ENCODE data around the gene RABGAP1L. TPM values are rescaled to one million over a fixed set of nuclear protein-coding genes. Genes with fewer than 3 reads are reported as not detected.
"Not testable (repeated sequence)": the region's sequence is repeated elsewhere in the genome, so short reads cannot be mapped to it uniquely, and the experiment has no call there.

RABGAP1L gene
- total RNA-seq, 1 experiment from 2014 or later, result 57.4 TPM

DNA sequence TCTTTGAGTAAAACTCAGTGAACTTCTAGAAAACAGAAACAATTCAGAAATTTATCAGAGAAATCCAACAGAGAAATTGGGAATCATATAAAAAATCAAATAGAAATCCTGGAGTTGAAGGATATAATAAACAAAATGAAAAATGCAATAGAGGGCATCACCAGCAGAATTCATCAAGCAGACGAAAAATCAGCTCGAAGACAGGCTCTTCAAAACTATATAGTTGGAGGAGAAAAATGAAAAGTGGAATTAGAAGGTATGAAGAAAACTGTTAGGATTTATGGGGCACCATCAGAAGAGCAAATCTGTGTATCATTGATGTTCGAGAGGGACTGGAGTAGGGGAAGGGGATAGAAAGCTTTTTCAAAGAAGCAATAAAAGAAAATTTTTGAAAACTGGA, 167.0 kb downstream of the RABGAP1L start:
- POLR2A ChIA-PET (ENCODE audit: unreplicated experiment), result no interaction called here
- no peak overlapping the region for H3K4me2 ChIP-seq
- 0 out of 2 replicates have a peak, but pooled peaks cover 3% of the 10 kb centered on the region for H3K36me3 ChIP-seq (ENCODE audit: low read depth)
- TF ChIP-seq EZH2 (IDR thresholded peaks at IDR 0.05; ENCODE audit: low read depth) (no peak), CTCF (conservative IDR thresholded peaks at IDR 0.05) (no peak)
- no peak overlapping the region for H3K27ac ChIP-seq
- no peaks in the 10 kb centered on the region for H3K27me3 ChIP-seq (ENCODE audit: insufficient read depth, low read depth)
- intact Hi-C loops (cut with micrococcal nuclease; ENCODE audit: unreplicated experiment), result no loop called here
- H3K9me3 ChIP-seq (ENCODE audit: insufficient read depth, low read depth), result no peaks in the 10 kb centered on the region; the same call in 1 of the 2 replicates
- H4K20me1 ChIP-seq (ENCODE audit: insufficient read depth), result no peaks in the 10 kb centered on the region
- H3K79me2 ChIP-seq (ENCODE audit: low read depth), result no peaks in the 10 kb centered on the region
- no peak for DNase-seq
- no TSS peak for BruUV-seq (replicated peaks)
- H3K9me2 ChIP-seq (ENCODE audit: insufficient read depth), result no peaks in the 10 kb centered on the region; the same call in 1 of the 2 replicates
- H3K4me1 ChIP-seq (replicated peaks; ENCODE audit: insufficient read depth), result no peaks in the 10 kb centered on the region
- no peak overlapping the region for H2AFZ ChIP-seq
- no peaks in the 10 kb centered on the region for H3F3A ChIP-seq (ENCODE audit: insufficient read depth, low read depth)
- no peak overlapping the region for H3K4me3 ChIP-seq
- CTCF ChIA-PET, result no interaction called here

GRCh38 chr1:174333437-174333836, 174.1 kb downstream of the RABGAP1L start:
- no peaks in the 10 kb centered on the region for H3K4me1 ChIP-seq (replicated peaks; ENCODE audit: insufficient read depth)
- H3K9me2 ChIP-seq (ENCODE audit: insufficient read depth), result 0 out of 2 replicates have a peak, but pooled peaks cover 4% of the 10 kb centered on the region
- no peaks in the 10 kb centered on the region for H3F3A ChIP-seq (ENCODE audit: insufficient read depth, low read depth)
- no peaks in the 10 kb centered on the region for H3K36me3 ChIP-seq (ENCODE audit: low read depth)
- ChIA-PET CTCF (no interaction called here), POLR2A (ENCODE audit: unreplicated experiment) (no interaction called here)
- no peaks in the 10 kb centered on the region for H3K9me3 ChIP-seq (ENCODE audit: insufficient read depth, low read depth)
- intact Hi-C loops (cut with micrococcal nuclease; ENCODE audit: unreplicated experiment), result no loop called here
- DNase-seq, result no peak
- H3K4me2 ChIP-seq, result no peak overlapping the region
- H2AFZ ChIP-seq, result no peak overlapping the region
- no peaks in the 10 kb centered on the region for H3K27me3 ChIP-seq (ENCODE audit: insufficient read depth, low read depth)
- BruUV-seq (replicated peaks), result no TSS peak
- no peak overlapping the region for H3K27ac ChIP-seq
- H3K79me2 ChIP-seq (ENCODE audit: low read depth), result no peaks in the 10 kb centered on the region
- no peak for TF ChIP-seq EZH2 (IDR thresholded peaks at IDR 0.05; ENCODE audit: low read depth)
- TF ChIP-seq CTCF (conservative IDR thresholded peaks at IDR 0.05), result no peak
- no peak overlapping the region for H3K4me3 ChIP-seq
- H4K20me1 ChIP-seq (ENCODE audit: insufficient read depth), result no peaks in the 10 kb centered on the region

DNA sequence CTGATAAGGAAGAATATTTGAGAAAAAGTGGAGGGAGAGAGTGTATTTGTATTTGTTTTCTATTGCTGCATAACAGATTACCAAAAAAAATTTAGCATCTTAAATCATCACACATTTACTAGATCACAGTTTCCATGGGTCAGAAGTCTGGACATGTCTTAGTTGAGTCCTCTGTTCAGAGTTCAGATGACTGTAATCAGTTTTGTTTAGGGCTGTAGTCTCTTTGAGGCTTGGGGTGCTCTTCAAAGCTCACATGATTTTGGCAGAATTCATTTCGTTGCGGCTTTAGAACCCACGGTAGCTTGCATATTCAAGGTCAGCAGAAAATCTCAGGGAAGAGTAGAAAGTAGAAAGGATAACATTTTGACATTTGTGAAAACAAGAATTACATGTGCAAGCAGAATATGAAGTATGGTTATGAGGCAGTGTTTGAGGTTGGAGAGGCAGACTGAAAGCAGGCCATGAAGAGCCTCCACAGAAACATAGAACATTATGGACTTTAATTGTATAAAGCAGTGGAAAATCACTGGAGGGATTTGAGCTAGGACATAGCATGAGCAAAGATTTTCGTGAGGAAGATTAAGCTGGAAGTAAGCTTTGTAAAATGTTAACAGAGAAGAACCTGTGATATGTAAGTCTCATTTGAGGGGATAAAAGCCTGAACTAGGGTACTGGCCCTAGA, 177.8 kb downstream of the RABGAP1L start:
- H2AFZ ChIP-seq, result no peak overlapping the region
- intact Hi-C loops (cut with micrococcal nuclease; ENCODE audit: unreplicated experiment), result no loop called here
- no peaks in the 10 kb centered on the region for H3K36me3 ChIP-seq (ENCODE audit: low read depth)
- ChIA-PET CTCF (no interaction called here), POLR2A (ENCODE audit: unreplicated experiment) (no interaction called here)
- H3F3A ChIP-seq (ENCODE audit: insufficient read depth, low read depth), result no peaks in the 10 kb centered on the region
- H3K4me1 ChIP-seq (replicated peaks; ENCODE audit: insufficient read depth), result no peaks in the 10 kb centered on the region
- DNase-seq, result no peak
- H3K79me2 ChIP-seq (ENCODE audit: low read depth), result no peaks in the 10 kb centered on the region
- H3K9me3 ChIP-seq (ENCODE audit: insufficient read depth, low read depth), result no peaks in the 10 kb centered on the region
- H3K27ac ChIP-seq, result no peak overlapping the region
- H3K4me2 ChIP-seq, result no peak overlapping the region
- H3K4me3 ChIP-seq, result no peak overlapping the region
- H4K20me1 ChIP-seq (ENCODE audit: insufficient read depth), result no peaks in the 10 kb centered on the region
- no peaks in the 10 kb centered on the region for H3K27me3 ChIP-seq (ENCODE audit: insufficient read depth, low read depth)
- H3K9me2 ChIP-seq (ENCODE audit: insufficient read depth), result 0 out of 2 replicates have a peak, but pooled peaks cover 4% of the 10 kb centered on the region
- BruUV-seq (replicated peaks), result no TSS peak
- TF ChIP-seq CTCF (conservative IDR thresholded peaks at IDR 0.05) (no peak), EZH2 (IDR thresholded peaks at IDR 0.05; ENCODE audit: low read depth) (no peak)

- H3K4me3 ChIP-seq; H3F3A ChIP-seq (ENCODE audit: insufficient read depth, low read depth); H3K27ac ChIP-seq; intact Hi-C loops (cut with micrococcal nuclease; ENCODE audit: unreplicated experiment); H3K9me2 ChIP-seq (ENCODE audit: insufficient read depth); H3K27me3 ChIP-seq (ENCODE audit: insufficient read depth, low read depth); H3K79me2 ChIP-seq (ENCODE audit: low read depth); CTCF ChIA-PET; H4K20me1 ChIP-seq (ENCODE audit: insufficient read depth); BruUV-seq (replicated peaks); POLR2A ChIA-PET (ENCODE audit: unreplicated experiment); H3K4me1 ChIP-seq (replicated peaks; ENCODE audit: insufficient read depth); H3K36me3 ChIP-seq (ENCODE audit: low read depth); H3K4me2 ChIP-seq; H3K9me3 ChIP-seq (ENCODE audit: insufficient read depth, low read depth); DNase-seq; H2AFZ ChIP-seq: not testable (repeated sequence)
These were observed 181.1 kb downstream of the RABGAP1L start for GRCh38 chr1:174340404-174340803.
